GM21619 (cell line): ENCODE measurements around the gene OLAH.

ENCODE experiments used
- ATAC-seq: cut with Tn5 transposase; IDR thresholded peaks from one replicate; pipeline ENCODE4 v1.9.1; 2021; ENCODE audit not compliant: unreplicated experiment

OLAH gene

GRCh38 chr10:15122477-15123030, 78.8 kb downstream of the OLAH start:
- peak; percentile 95 for ATAC-seq
